DND-41 (cell line): Measurements from ENCODE around the gene ERVMER34-1.

Experiments used
- ATAC-seq: fragments of 200-7000 bp; cut with Tn5 transposase; 3 replicates; pipeline ENCODE4 v1.9.1; 2021; ENCODE audit warnings: low read depth; ENCODE audit not compliant: insufficient read depth
- DNase-seq: peaks from one replicate; pipeline ENCODE4 v3.0.0-alpha.2; 2020
- H2AFZ ChIP-seq: 2 replicates; pipeline ENCODE4 v1.6.0; 2012; ENCODE audit warnings: low read depth, low read length
- H3K27ac ChIP-seq: 2 replicates; pipeline ENCODE4 v1.5.1; 2012; ENCODE audit warnings: low read length, inconsistent platforms
- H3K27me3 ChIP-seq: fragments of 200-600 bp; sonication (generic); 2 replicates; pipeline ENCODE4 v1.6.0; 2012; ENCODE audit warnings: low read length, mild to moderate bottlenecking, inconsistent platforms; ENCODE audit not compliant: insufficient read depth, poor library complexity
- H3K36me3 ChIP-seq: 2 replicates; pipeline ENCODE4 v1.5.1; 2012; ENCODE audit warnings: low read length, inconsistent platforms; ENCODE audit not compliant: insufficient read depth
- H3K4me1 ChIP-seq: 2 replicates; pipeline ENCODE4 v1.5.1; 2012; ENCODE audit warnings: mild to moderate bottlenecking, low read length; ENCODE audit not compliant: insufficient read depth
- H3K4me2 ChIP-seq: 2 replicates; pipeline ENCODE4 v1.6.0; 2012; ENCODE audit warnings: mild to moderate bottlenecking, moderate library complexity, low read length, inconsistent platforms; ENCODE audit not compliant: insufficient read depth
- H3K4me3 ChIP-seq, 2 experiments: fragments of 200-600 bp in 1 of 2; shearing (Covaris generic) in 1 of 2; 2 replicates each; pipeline ENCODE4 v1.5.1; 2012 to 2016; ENCODE audit warnings: inconsistent platforms in 2 of 2, low read length in 2 of 2, mild to moderate bottlenecking in 2 of 2, low read depth in 1 of 2, moderate library complexity in 1 of 2
- H3K79me2 ChIP-seq: 2 replicates; pipeline ENCODE4 v1.6.0; 2012; ENCODE audit warnings: low read length, inconsistent platforms; ENCODE audit not compliant: insufficient read depth
- H3K9ac ChIP-seq: 2 replicates; pipeline ENCODE4 v1.6.0; 2012; ENCODE audit warnings: low read depth, mild to moderate bottlenecking, inconsistent platforms, low read length, moderate library complexity
- H3K9me3 ChIP-seq: 2 replicates; pipeline ENCODE4 v1.5.1; 2012; ENCODE audit warnings: low read length, moderate library complexity, mild to moderate bottlenecking, inconsistent platforms; ENCODE audit not compliant: insufficient read depth, severe bottlenecking
- H4K20me1 ChIP-seq: 2 replicates; pipeline ENCODE4 v1.6.0; 2012; ENCODE audit warnings: low read length; ENCODE audit not compliant: insufficient read depth
- CTCF ChIP-seq: IDR thresholded peaks from 2 replicates; pipeline ENCODE4 v1.5.1; 2012; ENCODE audit warnings: borderline replicate concordance, low read length, moderate library complexity, mild to moderate bottlenecking; ENCODE audit not compliant: poor library complexity, severe bottlenecking; ENCODE audit errors: extremely low read depth
- EZH2 ChIP-seq: IDR thresholded peaks from 3 replicates; pipeline ENCODE4 v1.6.1; 2012; ENCODE audit warnings: borderline replicate concordance, low read depth, mild to moderate bottlenecking, moderate library complexity, low read length, inconsistent platforms; ENCODE audit not compliant: severe bottlenecking

Gene ERVMER34-1

GRCh38 chr4:52789774-52790173 is 38.5 kb upstream of the ERVMER34-1 start:
- Histone ChIP-seq H3K4me2 (no peak overlapping the region), H4K20me1 (no peaks in the 10 kb centered on the region), H3K4me1 (no peaks in the 10 kb centered on the region), H3K4me3 (no peak overlapping the region), H3K9me3 (peaks cover under 1% of the 10 kb centered on the region), H3K27me3 (no peaks in the 10 kb centered on the region), H3K9ac (no peak overlapping the region), H3K27ac (no peak overlapping the region), H3K79me2 (no peaks in the 10 kb centered on the region), H3K36me3 (no peaks in the 10 kb centered on the region), H2AFZ (no peak overlapping the region)
- TF ChIP-seq EZH2 (no peak), CTCF (no peak)
- ATAC-seq: no peak
- no peak for DNase-seq

- H3K79me2 ChIP-seq: no peaks in the 10 kb centered on the region
- no peak overlapping the region for H2AFZ ChIP-seq
- H3K9ac ChIP-seq: no peak overlapping the region
- no peaks in the 10 kb centered on the region for H3K4me1 ChIP-seq
- ATAC-seq (no peak), DNase-seq (no peak)
- H3K27ac ChIP-seq: no peak overlapping the region
- H3K27me3 ChIP-seq: no peaks in the 10 kb centered on the region
- no peak overlapping the region for H3K4me2 ChIP-seq
- peaks cover 5% of the 10 kb centered on the region for H3K9me3 ChIP-seq
- H4K20me1 ChIP-seq: no peaks in the 10 kb centered on the region
- no peak overlapping the region for H3K4me3 ChIP-seq
- no peak for TF ChIP-seq CTCF
- no peak for TF ChIP-seq EZH2
- no peaks in the 10 kb centered on the region for H3K36me3 ChIP-seq
Measured at GRCh38 chr4:52788806-52789205, 37.6 kb upstream of the ERVMER34-1 start.

GRCh38 chr4:52783069-52783468 is 31.8 kb upstream of the ERVMER34-1 start:
- Histone ChIP-seq H3K9ac (no peak overlapping the region), H3K27ac (no peak overlapping the region), H4K20me1 (no peaks in the 10 kb centered on the region), H3K79me2 (no peaks in the 10 kb centered on the region), H3K4me2 (no peak overlapping the region), H3K9me3 (peaks cover 5% of the 10 kb centered on the region), H3K27me3 (no peaks in the 10 kb centered on the region), H3K4me3 (no peak overlapping the region), H2AFZ (no peak overlapping the region), H3K36me3 (no peaks in the 10 kb centered on the region), H3K4me1 (no peaks in the 10 kb centered on the region)
- no peak for TF ChIP-seq EZH2
- TF ChIP-seq CTCF: no peak
- no peak for DNase-seq
- ATAC-seq: no peak

GRCh38 chr4:52780617-52781354 is 29.6 kb upstream of the ERVMER34-1 start:
- Histone ChIP-seq H3K4me2 (no peak overlapping the region), H3K36me3 (no peaks in the 10 kb centered on the region), H3K4me1 (no peaks in the 10 kb centered on the region), H3K27me3 (no peaks in the 10 kb centered on the region), H3K4me3 (no peak overlapping the region), H3K9me3 (peaks cover 5% of the 10 kb centered on the region), H3K79me2 (no peaks in the 10 kb centered on the region), H4K20me1 (no peaks in the 10 kb centered on the region), H3K9ac (no peak overlapping the region), H3K27ac (no peak overlapping the region), H2AFZ (no peak overlapping the region)
- DNase-seq: no peak
- no peak for ATAC-seq
- TF ChIP-seq EZH2 (no peak), CTCF (no peak)
